ENCODE measurements around the gene ECHDC3.

The ECHDC3 gene

DNA sequence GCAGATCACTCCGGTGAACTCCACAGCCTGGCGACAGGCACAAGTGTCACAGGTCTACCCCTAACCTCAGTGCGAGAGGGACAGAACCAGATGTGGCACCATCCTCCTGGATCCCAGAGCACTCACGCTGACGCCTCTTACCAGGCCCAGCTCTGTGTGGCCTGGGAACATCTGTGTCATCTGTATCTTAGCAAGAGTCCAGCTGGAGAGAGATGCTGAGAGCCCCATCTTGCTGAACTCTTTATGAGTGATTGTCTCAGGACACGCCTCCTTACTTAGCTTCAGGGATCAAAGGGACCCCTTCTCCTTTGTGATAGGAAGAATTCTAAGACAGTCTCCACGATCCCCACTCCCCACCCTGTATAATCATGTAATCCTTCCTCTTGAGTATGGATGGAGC lies 71.0 kb downstream of the ECHDC3 start:
- Histone ChIP-seq H3K27ac (ENCODE audit: insufficient read depth, low read depth, low read length, poor library complexity, severe bottlenecking) (no peak overlapping the region), H3K27me3 (ENCODE audit: control insufficient read depth, insufficient read depth, low read length, poor library complexity, severe bottlenecking) (no peaks in the 10 kb centered on the region), H3K36me3 (ENCODE audit: control insufficient read depth, insufficient read depth, low read length) (no peaks in the 10 kb centered on the region), H3K9me3 (ENCODE audit: control insufficient read depth, low read length) (no peaks in the 10 kb centered on the region), H3K4me3 (ENCODE audit: insufficient read depth, low read depth, low read length) (no peak overlapping the region), H3K4me1 (ENCODE audit: control insufficient read depth, insufficient read depth, low read length) (peaks cover 6% of the 10 kb centered on the region)
- 85 to 90% methylated on average over 7 of the region's 7 CpGs for WGBS, 2 experiments
